ENCODE measurements around the gene ABLIM2. TPM values are rescaled to one million over a fixed set of nuclear protein-coding genes. Genes with fewer than 3 reads are reported as not detected.

Gene ABLIM2
- total and polyA plus RNA-seq, 2 of the 8 experiments (the other 6 are each of a cell fraction or from before 2014, with no cell fraction given), result 2.8 to 3.0 TPM

DNA sequence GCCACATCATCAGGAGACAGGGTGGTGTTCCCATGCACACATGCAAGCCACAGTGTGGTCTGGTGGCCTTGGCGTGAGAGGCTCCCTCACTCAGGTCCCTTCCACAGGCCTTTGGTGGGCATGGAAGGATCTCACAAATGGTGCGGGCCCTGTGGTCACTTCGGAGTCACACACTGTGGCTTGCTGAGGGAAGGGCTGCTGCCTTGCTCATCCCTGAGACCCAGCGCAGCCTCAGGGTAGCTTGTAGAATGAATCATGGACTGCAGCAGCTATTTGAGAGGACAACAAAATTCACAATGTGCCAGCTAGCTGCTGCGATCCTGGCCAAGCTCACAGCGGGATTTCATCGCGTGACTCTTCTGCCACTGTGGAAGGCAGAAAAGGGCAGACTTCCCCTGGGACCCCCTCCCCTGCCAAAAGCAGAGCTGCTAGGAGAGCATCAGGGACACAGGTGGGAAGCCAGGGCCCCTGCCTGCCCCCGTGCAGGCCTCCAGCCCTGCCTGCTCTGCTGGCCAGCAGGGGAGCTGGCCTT, 106.4 kb downstream of the ABLIM2 start:
- Histone ChIP-seq H3K27me3 (replicated peaks in 1 of 4; ENCODE audit: control insufficient read depth in 3 of 4, extremely low read depth in 1 of 4, insufficient read depth in 3 of 4, low read length in 3 of 4) (no peaks in the 10 kb centered on the region), H2BK5ac (ENCODE audit: low read depth, low read length) (peak overlapping the region; percentile 99; the same call in 1 of the 2 replicates), H4K5ac (ENCODE audit: insufficient read length, low read depth, low read length) (peak overlapping the region; percentile 36), H3K4me1 (replicated peaks in 1 of 4; ENCODE audit: control insufficient read depth in 3 of 4, insufficient read depth in 4 of 4, low read length in 3 of 4) (peaks cover 6 to 36% (median 26%) of the 10 kb centered on the region in 4 experiments), H3K9me3 (ENCODE audit: insufficient read depth in 2 of 2, low read depth in 1 of 2, low read length in 1 of 2) (peaks cover 11 to 13% of the 10 kb centered on the region in 2 experiments; a peak in 3 of 4 replicates), H3K9ac (replicated peaks in 1 of 4; ENCODE audit: extremely low read depth in 1 of 4, low read depth in 3 of 4, low read length in 3 of 4) (no peak overlapping the region), H3K18ac (ENCODE audit: extremely low read depth, low read length) (peak overlapping the region; percentile 75; the same call in 1 of the 2 replicates), H3K56ac (replicated peaks; ENCODE audit: insufficient read length, low read depth, low read length) (no peak overlapping the region), H3K79me1 (ENCODE audit: low read depth, low read length) (no peaks in the 10 kb centered on the region), H3K14ac (ENCODE audit: insufficient read length) (no peak overlapping the region), H3K4me2 (ENCODE audit: insufficient read depth in 1 of 2, low read depth in 2 of 2, low read length in 2 of 2) (no peak overlapping the region), H2BK12ac (ENCODE audit: low read depth, low read length) (peak overlapping the region; percentile 91), H3K36me3 (ENCODE audit: control insufficient read depth in 2 of 4, insufficient read depth in 4 of 4, low read length in 3 of 4) (no peaks in the 10 kb centered on the region), H3K4me3 (ENCODE audit: extremely low read depth in 1 of 4, insufficient read depth in 2 of 4, low read depth in 3 of 4, low read length in 4 of 4) (no peak overlapping the region), H4K8ac (ENCODE audit: extremely low read depth, insufficient read depth, low read length) (no peak overlapping the region; the same call in 1 of the 2 replicates), H2BK120ac (replicated peaks; ENCODE audit: low read depth, low read length) (peak overlapping the region; percentile 69), H3K79me2 (ENCODE audit: control insufficient read depth in 1 of 2, insufficient read depth in 2 of 2, low read length in 2 of 2) (no peaks in the 10 kb centered on the region), H3K23me2 (ENCODE audit: low read depth, low read length) (no peaks in the 10 kb centered on the region), H3K27ac (ENCODE audit: low read depth, low read length) (no peak overlapping the region), H3K4ac (replicated peaks; ENCODE audit: insufficient read length, low read depth, low read length) (peak overlapping the region; percentile 100), H2BK20ac (ENCODE audit: low read length) (peak overlapping the region; percentile 94), H2AK5ac (ENCODE audit: low read depth, low read length) (peak overlapping the region; percentile 57), H2BK15ac (ENCODE audit: low read length) (peak overlapping the region; percentile 90; the same call in 1 of the 2 replicates), H3K23ac (ENCODE audit: insufficient read length) (no peak overlapping the region), H4K20me1 (replicated peaks in 1 of 2; ENCODE audit: control insufficient read depth in 1 of 2, insufficient read depth in 2 of 2, low read length in 2 of 2) (no peaks in the 10 kb centered on the region), H2AFZ (ENCODE audit: low read length) (no peak overlapping the region), H4K91ac (replicated peaks; ENCODE audit: insufficient read length, low read length) (peak overlapping the region; percentile 97)
- ChIA-PET POLR2A (ENCODE audit: partially characterized antibody) (no interaction called here), CTCF (ENCODE audit: partially characterized antibody) (interaction anchor here (0.6 to 3.9 kb wide), 5 partner anchors 9 to 128 kb away, joined by 3 to 16 read pairs (median 6); no protein-coding TSS in a partner anchor)
- DNase-seq (ENCODE audit: low read depth in 1 of 2, low spot score in 2 of 2) (no peak), FAIRE-seq (no peak)
- WGBS, 2 experiments (ENCODE audit: extremely low coverage in 1 of 2, insufficient coverage in 1 of 2, insufficient read length in 1 of 2, insufficient replicate concordance in 2 of 2, low coverage in 1 of 2, low lambda C conversion rate in 2 of 2, missing lambda C conversion rate in 1 of 2), result 86% methylated on average over 7 of the region's 9 CpGs; no CpG with 5 or more reads in 1 of the 2 experiments
- TF ChIP-seq BRCA1 (IDR thresholded peaks at IDR 0.05; ENCODE audit: low read depth, low read length) (no peak), JUN (IDR thresholded peaks at IDR 0.05; ENCODE audit: low read depth, low read length) (no peak), KDM1A (IDR thresholded peaks at IDR 0.05; ENCODE audit: borderline replicate concordance, low read length) (no peak), NRF1 (IDR thresholded peaks at IDR 0.05; ENCODE audit: low read depth, low read length) (no peak), BACH1 (IDR thresholded peaks at IDR 0.05; ENCODE audit: low read length) (no peak), POU5F1 (IDR thresholded peaks at IDR 0.05; ENCODE audit: low read depth, low read length) (no peak), KDM5A (IDR thresholded peaks at IDR 0.05; ENCODE audit: low read length) (no peak)
- TF ChIP-seq, protein P1, sequence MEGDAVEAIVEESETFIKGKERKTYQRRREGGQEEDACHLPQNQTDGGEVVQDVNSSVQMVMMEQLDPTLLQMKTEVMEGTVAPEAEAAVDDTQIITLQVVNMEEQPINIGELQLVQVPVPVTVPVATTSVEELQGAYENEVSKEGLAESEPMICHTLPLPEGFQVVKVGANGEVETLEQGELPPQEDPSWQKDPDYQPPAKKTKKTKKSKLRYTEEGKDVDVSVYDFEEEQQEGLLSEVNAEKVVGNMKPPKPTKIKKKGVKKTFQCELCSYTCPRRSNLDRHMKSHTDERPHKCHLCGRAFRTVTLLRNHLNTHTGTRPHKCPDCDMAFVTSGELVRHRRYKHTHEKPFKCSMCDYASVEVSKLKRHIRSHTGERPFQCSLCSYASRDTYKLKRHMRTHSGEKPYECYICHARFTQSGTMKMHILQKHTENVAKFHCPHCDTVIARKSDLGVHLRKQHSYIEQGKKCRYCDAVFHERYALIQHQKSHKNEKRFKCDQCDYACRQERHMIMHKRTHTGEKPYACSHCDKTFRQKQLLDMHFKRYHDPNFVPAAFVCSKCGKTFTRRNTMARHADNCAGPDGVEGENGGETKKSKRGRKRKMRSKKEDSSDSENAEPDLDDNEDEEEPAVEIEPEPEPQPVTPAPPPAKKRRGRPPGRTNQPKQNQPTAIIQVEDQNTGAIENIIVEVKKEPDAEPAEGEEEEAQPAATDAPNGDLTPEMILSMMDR (IDR thresholded peaks at IDR 0.05; ENCODE audit: control extremely low read depth in 1 of 3, insufficient read depth in 1 of 3, low read depth in 1 of 3, low read length in 3 of 3), result no peak
- TF ChIP-seq, protein P2, sequence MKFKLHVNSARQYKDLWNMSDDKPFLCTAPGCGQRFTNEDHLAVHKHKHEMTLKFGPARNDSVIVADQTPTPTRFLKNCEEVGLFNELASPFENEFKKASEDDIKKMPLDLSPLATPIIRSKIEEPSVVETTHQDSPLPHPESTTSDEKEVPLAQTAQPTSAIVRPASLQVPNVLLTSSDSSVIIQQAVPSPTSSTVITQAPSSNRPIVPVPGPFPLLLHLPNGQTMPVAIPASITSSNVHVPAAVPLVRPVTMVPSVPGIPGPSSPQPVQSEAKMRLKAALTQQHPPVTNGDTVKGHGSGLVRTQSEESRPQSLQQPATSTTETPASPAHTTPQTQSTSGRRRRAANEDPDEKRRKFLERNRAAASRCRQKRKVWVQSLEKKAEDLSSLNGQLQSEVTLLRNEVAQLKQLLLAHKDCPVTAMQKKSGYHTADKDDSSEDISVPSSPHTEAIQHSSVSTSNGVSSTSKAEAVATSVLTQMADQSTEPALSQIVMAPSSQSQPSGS (IDR thresholded peaks at IDR 0.05; ENCODE audit: low read length), result no peak

Data from H1 (cell line).